Esophagus squamous epithelium (tissue), 5 donors: ENCODE data around the gene PXN. TPM values are rescaled to one million over a fixed set of nuclear protein-coding genes. Genes with fewer than 3 reads are reported as not detected.

ENCODE experiments used
- DNase-seq: peaks from one replicate; lab custom pipeline; 2025; lab: John Stamatoyannopoulos, UW
- H3K27ac ChIP-seq, 4 donors: fragments of 200-600 bp; sonication (generic); one replicate each; pipeline ENCODE4 v1.5.1; 2016 to 2019; ENCODE audit warnings: mild to moderate bottlenecking in 1 of 4
- H3K27me3 ChIP-seq, 4 donors: fragments of 200-600 bp; sonication (generic); 1 replicate in 3 of 4; 2 replicates in 1 of 4; pipeline versions ENCODE4 v1.5.1 to v1.6.0; 2017 to 2021; ENCODE audit warnings: antibody characterized with exemption in 1 of 4
- H3K36me3 ChIP-seq, 3 donors: fragments of 200-600 bp; sonication (generic); one replicate each; pipeline ENCODE4 v1.5.1; 2016 to 2019
- H3K4me1 ChIP-seq, 3 donors: fragments of 200-600 bp; sonication (generic); one replicate each; pipeline ENCODE4 v1.5.1; 2017 to 2019
- H3K4me3 ChIP-seq, 4 donors: fragments of 200-600 bp; sonication (generic); 1 replicate in 3 of 4; 2 replicates in 1 of 4; pipeline ENCODE4 v1.5.1; 2016 to 2019; ENCODE audit warnings: mild to moderate bottlenecking in 2 of 4, moderate library complexity in 1 of 4
- H3K9me3 ChIP-seq, 3 donors: fragments of 200-600 bp; sonication (generic); one replicate each; pipeline ENCODE4 v1.5.1; 2016 to 2019
- POLR2A ChIP-seq, 4 donors: fragments of 450-650 bp; IDR thresholded peaks; one replicate each; pipeline ENCODE4 v1.6.1; 2017; ENCODE audit warnings: antibody characterized with exemption in 4 of 4, mild to moderate bottlenecking in 4 of 4, moderate library complexity in 3 of 4
- WGBS, 2 donors: methylation state at CpG; one replicate each; pipeline ENCODE4 v1.1.5; 2018; 5-methylcytosine and 5-hydroxymethylcytosine counted together
- intact Hi-C: fragments of 100-400 bp; cut with DNase I; formaldehyde crosslinking; loops from one replicate; pipeline ENCODE4 v1.15.0; 2022
- total RNA-seq, 4 donors: library from RNA; depleted of rRNA; stranded (reverse); fragments of >200 nt; gene quantifications; one replicate each; pipeline ENCODE4 v1.1.0, GENCODE V29; 2016
- TF ChIP-seq, protein P1 (sequence below), 6 experiments: fragments of 450-650 bp in 4 of 6; fragments of 200-600 bp in 2 of 6; sonication (generic) in 2 of 6; IDR thresholded peaks; one replicate each; pipeline ENCODE4 v1.5.1; 2016 to 2019; ENCODE audit warnings: antibody characterized with exemption in 6 of 6, mild to moderate bottlenecking in 4 of 6, moderate library complexity in 4 of 6
- donor health status: DM: yes; HTN: yes; CAD: no.

The PXN gene
- total RNA-seq, 4 donors from 2014 or later = 18.2 to 44.4 (median 21.4) TPM

DNA sequence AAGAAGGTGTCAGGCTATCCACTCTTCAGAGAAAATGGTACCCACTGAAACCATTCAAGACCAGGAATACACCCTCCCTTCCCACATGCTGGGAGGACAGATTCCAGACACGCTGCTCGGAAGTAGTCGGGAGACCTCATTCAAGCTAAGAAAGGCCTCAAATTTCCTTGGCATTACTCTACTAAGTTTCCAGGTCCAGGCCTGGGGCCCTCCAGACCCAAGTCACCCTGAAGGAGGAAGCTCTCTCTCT lies 37.6 kb downstream of the PXN start:
- Histone ChIP-seq H3K27ac (peak overlapping the region in 3 of 4 donors; percentile 29 to 94 (median 84)), H3K27me3 (no peaks in the 10 kb centered on the region), H3K4me3 (peak overlapping the region in 1 of 4 donors; percentile 25), H3K36me3 (peaks cover 3 to 28% (median 7%) of the 10 kb centered on the region in 3 donors), H3K4me1 (peaks cover 67 to 93% (median 83%) of the 10 kb centered on the region in 3 donors), H3K9me3 (no peaks in the 10 kb centered on the region)
- intact Hi-C loops = loop anchor here (2.0 kb wide), 1 partner anchor 37 kb away; the partner anchor contains the start of gene PXN
- 83% methylated on average over 2 of the region's 3 CpGs; no CpG with 5 or more reads in 1 of the 2 donors for WGBS, 2 donors
- no peak for DNase-seq
- TF ChIP-seq, protein P1, sequence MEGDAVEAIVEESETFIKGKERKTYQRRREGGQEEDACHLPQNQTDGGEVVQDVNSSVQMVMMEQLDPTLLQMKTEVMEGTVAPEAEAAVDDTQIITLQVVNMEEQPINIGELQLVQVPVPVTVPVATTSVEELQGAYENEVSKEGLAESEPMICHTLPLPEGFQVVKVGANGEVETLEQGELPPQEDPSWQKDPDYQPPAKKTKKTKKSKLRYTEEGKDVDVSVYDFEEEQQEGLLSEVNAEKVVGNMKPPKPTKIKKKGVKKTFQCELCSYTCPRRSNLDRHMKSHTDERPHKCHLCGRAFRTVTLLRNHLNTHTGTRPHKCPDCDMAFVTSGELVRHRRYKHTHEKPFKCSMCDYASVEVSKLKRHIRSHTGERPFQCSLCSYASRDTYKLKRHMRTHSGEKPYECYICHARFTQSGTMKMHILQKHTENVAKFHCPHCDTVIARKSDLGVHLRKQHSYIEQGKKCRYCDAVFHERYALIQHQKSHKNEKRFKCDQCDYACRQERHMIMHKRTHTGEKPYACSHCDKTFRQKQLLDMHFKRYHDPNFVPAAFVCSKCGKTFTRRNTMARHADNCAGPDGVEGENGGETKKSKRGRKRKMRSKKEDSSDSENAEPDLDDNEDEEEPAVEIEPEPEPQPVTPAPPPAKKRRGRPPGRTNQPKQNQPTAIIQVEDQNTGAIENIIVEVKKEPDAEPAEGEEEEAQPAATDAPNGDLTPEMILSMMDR (IDR thresholded peaks at IDR 0.05) = no peak
- TF ChIP-seq POLR2A (IDR thresholded peaks at IDR 0.05) = no peak

DNA sequence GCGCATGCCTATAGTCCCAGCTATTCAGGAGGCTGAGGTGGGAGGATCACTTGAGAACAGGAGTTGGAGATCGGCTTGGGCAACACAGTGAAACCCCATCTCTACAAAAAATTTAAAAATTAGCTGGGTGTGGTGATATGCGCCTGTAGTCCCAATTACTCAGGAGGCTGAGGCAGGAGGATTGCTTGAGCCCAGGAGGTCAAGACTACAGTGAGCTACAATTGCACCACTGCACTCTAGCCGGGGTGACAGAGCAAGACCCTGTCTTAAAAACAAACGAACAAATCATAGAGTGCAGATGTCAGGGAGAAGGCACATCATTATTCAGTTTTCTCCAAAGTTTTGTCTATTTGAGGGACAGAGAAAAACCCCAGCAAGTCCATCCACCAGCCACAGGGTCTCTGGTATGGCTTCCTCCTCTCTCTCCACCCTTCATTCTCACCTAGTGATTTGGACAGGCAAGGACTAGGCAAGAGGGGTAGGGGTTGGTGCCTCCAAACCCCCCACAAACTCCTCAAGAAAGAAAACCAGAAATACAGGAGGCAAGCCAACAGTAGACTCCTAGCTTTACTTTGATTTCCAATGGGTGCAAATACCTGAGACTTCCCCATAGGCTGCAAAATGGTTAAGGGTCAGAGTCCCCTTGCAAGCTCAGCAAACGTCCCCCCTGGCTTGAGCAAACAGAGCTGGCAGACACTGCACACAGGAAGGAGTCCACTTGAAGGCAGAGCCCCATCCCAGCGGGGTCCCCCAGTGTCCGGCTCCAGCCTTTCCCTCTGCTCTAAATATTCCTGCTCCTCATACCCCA lies 38.1 kb downstream of the PXN start:
- 52 to 69% methylated on average over 7 to 8 of the region's 8 CpGs for WGBS, 2 donors
- DNase-seq = no peak
- TF ChIP-seq, protein P1 (IDR thresholded peaks at IDR 0.05) = no peak
- TF ChIP-seq POLR2A (IDR thresholded peaks at IDR 0.05) = no peak
- Histone ChIP-seq H3K4me3 (no peak overlapping the region), H3K4me1 (peaks cover 62 to 88% (median 78%) of the 10 kb centered on the region in 3 donors), H3K9me3 (no peaks in the 10 kb centered on the region), H3K36me3 (peaks cover 8 to 33% (median 11%) of the 10 kb centered on the region in 3 donors), H3K27ac (peak overlapping the region in 1 of 4 donors; percentile 29), H3K27me3 (no peaks in the 10 kb centered on the region)
- intact Hi-C loops = loop anchor here (2.0 kb wide), 1 partner anchor 37 kb away; the partner anchor contains the start of gene PXN

- WGBS, 2 donors = 64 to 75% methylated on average over 6 of the region's 13 CpGs
- intact Hi-C loops = no loop called here
- peaks cover 49 to 74% (median 64%) of the 10 kb centered on the region in 3 donors for H3K4me1 ChIP-seq
Measured at GRCh38 chr12:120225852-120226640, 39.5 kb downstream of the PXN start.

GRCh38 chr12:120225200-120225558 lies 40.4 kb downstream of the PXN start:
- intact Hi-C loops = no loop called here
- peak overlapping the region in 2 of 4 donors; percentile 27 to 40 for H3K4me3 ChIP-seq
- WGBS, 2 donors = 29 to 38% methylated on average over 8 to 9 of the region's 9 CpGs

More at GRCh38 chr12:120225852-120226640, 39.5 kb downstream of the PXN start:
- no peak for DNase-seq
- peak overlapping the region in 1 of 4 donors; percentile 40 for H3K4me3 ChIP-seq
- H3K27me3 ChIP-seq = no peaks in the 10 kb centered on the region
- peak overlapping the region; percentile 63 to 79 (median 69) for H3K27ac ChIP-seq
- peaks cover 18 to 47% (median 22%) of the 10 kb centered on the region in 3 donors for H3K36me3 ChIP-seq
- H3K9me3 ChIP-seq = no peaks in the 10 kb centered on the region
- TF ChIP-seq, protein P1 (IDR thresholded peaks at IDR 0.05) = peak in 1 of 6 experiments; percentile 14
- no peak for TF ChIP-seq POLR2A (IDR thresholded peaks at IDR 0.05)

More at GRCh38 chr12:120225200-120225558, 40.4 kb downstream of the PXN start:
- TF ChIP-seq, protein P1 (IDR thresholded peaks at IDR 0.05) = no peak
- no peak for TF ChIP-seq POLR2A (IDR thresholded peaks at IDR 0.05)
- no peaks in the 10 kb centered on the region for H3K9me3 ChIP-seq
- H3K27me3 ChIP-seq = no peaks in the 10 kb centered on the region
- no peak for DNase-seq
- H3K36me3 ChIP-seq = peaks cover 18 to 56% (median 30%) of the 10 kb centered on the region in 3 donors
- H3K4me1 ChIP-seq = peaks cover 41 to 65% (median 55%) of the 10 kb centered on the region in 3 donors
- H3K27ac ChIP-seq = peak overlapping the region; percentile 63 to 79 (median 69)
